ENCODE results near the gene INPP5D.

INPP5D gene

GRCh38 chr2:233227346-233227978 lies 167.3 kb downstream of the INPP5D start:
- H2BK120ac ChIP-seq (ENCODE audit: low read depth, low read length) = no peak overlapping the region
- H3K27me3 ChIP-seq (ENCODE audit: insufficient read depth, low read length, poor library complexity) = no peaks in the 10 kb centered on the region
- WGBS (ENCODE audit: extremely low coverage, insufficient coverage, low lambda C conversion rate) = no CpG with 5 or more reads among the region's 7 CpGs

DNA sequence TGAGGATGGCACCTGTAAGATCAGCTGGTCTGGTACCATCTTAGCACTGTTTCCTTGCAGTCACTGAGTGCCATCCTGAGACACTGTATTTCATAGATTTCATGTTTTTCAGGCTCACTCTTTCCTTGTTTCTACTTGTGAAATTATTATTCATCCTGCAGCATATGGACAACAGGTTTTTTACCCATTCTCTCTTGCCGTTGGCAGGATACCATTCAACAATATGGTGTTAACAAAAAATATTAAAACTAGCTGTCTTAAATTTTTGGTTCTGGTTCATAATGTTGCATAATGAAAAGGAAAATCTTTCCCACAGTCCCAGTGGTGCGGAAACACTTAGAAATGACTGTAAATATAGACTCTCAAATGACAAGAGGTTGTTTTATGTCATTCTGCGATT lies 168.2 kb downstream of the INPP5D start:
- Histone ChIP-seq H3K27ac (ENCODE audit: low read depth, low read length) (no peak overlapping the region), H2BK15ac (replicated peaks; ENCODE audit: low read depth) (no peak overlapping the region), H3K23ac (ENCODE audit: low read length) (no peak overlapping the region), H3K79me1 (ENCODE audit: low read length) (no peaks in the 10 kb centered on the region), H3K4me2 (ENCODE audit: low read length) (no peak overlapping the region), H3K4me3 (ENCODE audit: low read length) (no peak overlapping the region), H2BK5ac (ENCODE audit: low read length) (no peak overlapping the region), H2AK5ac (ENCODE audit: low read length) (no peak overlapping the region), H4K8ac (ENCODE audit: low read depth, low read length) (no peak overlapping the region), H3K79me2 (ENCODE audit: control insufficient read depth, insufficient read depth, low read length) (no peaks in the 10 kb centered on the region), H3K9ac (ENCODE audit: low read length) (no peak overlapping the region), H3K4ac (ENCODE audit: low read depth, low read length) (no peak overlapping the region), H3K4me1 (ENCODE audit: control insufficient read depth, low read depth, low read length) (no peaks in the 10 kb centered on the region), H3K56ac (ENCODE audit: low read length) (no peak overlapping the region), H3K18ac (ENCODE audit: low read length) (no peak overlapping the region), H4K5ac (ENCODE audit: low read length) (no peak overlapping the region), H3K36me3 (ENCODE audit: control insufficient read depth, insufficient read depth, low read length) (no peaks in the 10 kb centered on the region), H3K27me3 (ENCODE audit: insufficient read depth, low read length, poor library complexity) (no peaks in the 10 kb centered on the region), H2BK120ac (ENCODE audit: low read depth, low read length) (no peak overlapping the region)
- no peak for DNase-seq
- WGBS (ENCODE audit: extremely low coverage, insufficient coverage, low lambda C conversion rate) = no CpG with 5 or more reads among the region's 3 CpGs

More at GRCh38 chr2:233227346-233227978, 167.3 kb downstream of the INPP5D start:
- Histone ChIP-seq H3K23ac (ENCODE audit: low read length) (no peak overlapping the region), H4K5ac (ENCODE audit: low read length) (no peak overlapping the region), H3K79me2 (ENCODE audit: control insufficient read depth, insufficient read depth, low read length) (no peaks in the 10 kb centered on the region), H3K56ac (ENCODE audit: low read length) (no peak overlapping the region), H3K4me2 (ENCODE audit: low read length) (no peak overlapping the region), H3K79me1 (ENCODE audit: low read length) (no peaks in the 10 kb centered on the region), H3K18ac (ENCODE audit: low read length) (no peak overlapping the region), H3K9ac (ENCODE audit: low read length) (no peak overlapping the region), H2AK5ac (ENCODE audit: low read length) (no peak overlapping the region), H3K4me1 (ENCODE audit: control insufficient read depth, low read depth, low read length) (no peaks in the 10 kb centered on the region), H3K27ac (ENCODE audit: low read depth, low read length) (no peak overlapping the region), H2BK5ac (ENCODE audit: low read length) (no peak overlapping the region), H2BK15ac (replicated peaks; ENCODE audit: low read depth) (no peak overlapping the region), H3K4me3 (ENCODE audit: low read length) (no peak overlapping the region), H3K4ac (ENCODE audit: low read depth, low read length) (no peak overlapping the region), H4K8ac (ENCODE audit: low read depth, low read length) (no peak overlapping the region), H3K36me3 (ENCODE audit: control insufficient read depth, insufficient read depth, low read length) (no peaks in the 10 kb centered on the region)
- no peak for DNase-seq

- H3K79me1 ChIP-seq (ENCODE audit: low read length) = no peaks in the 10 kb centered on the region
Measured at GRCh38 chr2:233233618-233234230, 173.6 kb downstream of the INPP5D start.

DNA sequence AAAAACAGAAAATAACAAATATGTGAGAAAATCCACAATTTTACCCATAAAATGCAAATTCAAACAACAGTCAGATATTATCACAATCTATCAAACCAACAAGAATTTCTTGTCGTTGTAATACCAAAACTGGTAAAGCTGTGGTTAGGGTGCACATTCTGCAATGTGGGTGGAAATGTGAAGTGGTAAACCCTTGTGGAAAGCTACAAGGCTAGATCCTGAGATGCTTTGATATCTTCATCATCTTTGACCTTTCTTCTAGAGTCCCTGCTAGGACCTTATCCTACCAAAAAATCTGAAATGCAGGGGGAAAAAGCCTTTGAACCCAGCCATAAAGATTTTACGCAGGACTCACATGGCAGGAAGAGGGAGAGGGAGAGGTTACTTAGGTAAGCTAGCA lies 174.1 kb downstream of the INPP5D start:
- H3K4me1 ChIP-seq (ENCODE audit: control insufficient read depth, low read depth, low read length) = no peaks in the 10 kb centered on the region
- no peak overlapping the region for H3K9ac ChIP-seq (ENCODE audit: low read length)
- no peaks in the 10 kb centered on the region for H3K79me1 ChIP-seq (ENCODE audit: low read length)
- no peaks in the 10 kb centered on the region for H3K27me3 ChIP-seq (ENCODE audit: insufficient read depth, low read length, poor library complexity)
- H3K18ac ChIP-seq (ENCODE audit: low read length) = no peak overlapping the region
- no peak overlapping the region for H3K4me2 ChIP-seq (ENCODE audit: low read length)
- H2BK5ac ChIP-seq (ENCODE audit: low read length) = no peak overlapping the region
- H3K4me3 ChIP-seq (ENCODE audit: low read length) = no peak overlapping the region
- no peak overlapping the region for H4K8ac ChIP-seq (ENCODE audit: low read depth, low read length)
- no peak overlapping the region for H3K27ac ChIP-seq (ENCODE audit: low read depth, low read length)
- no peak overlapping the region for H2BK120ac ChIP-seq (ENCODE audit: low read depth, low read length)
- H3K56ac ChIP-seq (ENCODE audit: low read length) = no peak overlapping the region
- 100% methylated on average over 1 of the region's 2 CpGs for WGBS (ENCODE audit: extremely low coverage, insufficient coverage, low lambda C conversion rate)
- H3K79me2 ChIP-seq (ENCODE audit: control insufficient read depth, insufficient read depth, low read length) = no peaks in the 10 kb centered on the region
- no peaks in the 10 kb centered on the region for H3K36me3 ChIP-seq (ENCODE audit: control insufficient read depth, insufficient read depth, low read length)
- H3K23ac ChIP-seq (ENCODE audit: low read length) = no peak overlapping the region
- DNase-seq = no peak
- H4K5ac ChIP-seq (ENCODE audit: low read length) = no peak overlapping the region
- no peak overlapping the region for H2AK5ac ChIP-seq (ENCODE audit: low read length)
- H3K4ac ChIP-seq (ENCODE audit: low read depth, low read length) = no peak overlapping the region
- no peak overlapping the region for H2BK15ac ChIP-seq (replicated peaks; ENCODE audit: low read depth)

More at GRCh38 chr2:233233618-233234230, 173.6 kb downstream of the INPP5D start:
- Histone ChIP-seq H3K4me2 (ENCODE audit: low read length) (no peak overlapping the region), H3K4me3 (ENCODE audit: low read length) (no peak overlapping the region), H3K56ac (ENCODE audit: low read length) (no peak overlapping the region), H2BK120ac (ENCODE audit: low read depth, low read length) (no peak overlapping the region), H3K9ac (ENCODE audit: low read length) (no peak overlapping the region), H2BK15ac (replicated peaks; ENCODE audit: low read depth) (no peak overlapping the region), H3K4me1 (ENCODE audit: control insufficient read depth, low read depth, low read length) (no peaks in the 10 kb centered on the region), H3K18ac (ENCODE audit: low read length) (no peak overlapping the region), H4K5ac (ENCODE audit: low read length) (no peak overlapping the region), H3K4ac (ENCODE audit: low read depth, low read length) (no peak overlapping the region), H2BK5ac (ENCODE audit: low read length) (no peak overlapping the region), H3K27me3 (ENCODE audit: insufficient read depth, low read length, poor library complexity) (no peaks in the 10 kb centered on the region), H3K27ac (ENCODE audit: low read depth, low read length) (no peak overlapping the region), H4K8ac (ENCODE audit: low read depth, low read length) (no peak overlapping the region), H3K79me2 (ENCODE audit: control insufficient read depth, insufficient read depth, low read length) (no peaks in the 10 kb centered on the region), H3K36me3 (ENCODE audit: control insufficient read depth, insufficient read depth, low read length) (no peaks in the 10 kb centered on the region), H3K23ac (ENCODE audit: low read length) (no peak overlapping the region), H2AK5ac (ENCODE audit: low read length) (no peak overlapping the region)
- DNase-seq = no peak
- WGBS (ENCODE audit: extremely low coverage, insufficient coverage, low lambda C conversion rate) = no CpG with 5 or more reads among the region's 4 CpGs

GRCh38 chr2:233234996-233235395 lies 174.9 kb downstream of the INPP5D start:
- Histone ChIP-seq H3K79me2 (ENCODE audit: control insufficient read depth, insufficient read depth, low read length) (no peaks in the 10 kb centered on the region), H3K56ac (ENCODE audit: low read length) (no peak overlapping the region), H3K27me3 (ENCODE audit: insufficient read depth, low read length, poor library complexity) (no peaks in the 10 kb centered on the region), H2AK5ac (ENCODE audit: low read length) (no peak overlapping the region), H2BK5ac (ENCODE audit: low read length) (no peak overlapping the region), H3K18ac (ENCODE audit: low read length) (no peak overlapping the region), H2BK15ac (replicated peaks; ENCODE audit: low read depth) (no peak overlapping the region), H3K27ac (ENCODE audit: low read depth, low read length) (no peak overlapping the region), H3K9ac (ENCODE audit: low read length) (no peak overlapping the region), H3K36me3 (ENCODE audit: control insufficient read depth, insufficient read depth, low read length) (no peaks in the 10 kb centered on the region), H4K5ac (ENCODE audit: low read length) (no peak overlapping the region), H4K8ac (ENCODE audit: low read depth, low read length) (no peak overlapping the region), H3K23ac (ENCODE audit: low read length) (no peak overlapping the region), H3K4me2 (ENCODE audit: low read length) (no peak overlapping the region), H2BK120ac (ENCODE audit: low read depth, low read length) (no peak overlapping the region), H3K4ac (ENCODE audit: low read depth, low read length) (no peak overlapping the region), H3K4me1 (ENCODE audit: control insufficient read depth, low read depth, low read length) (no peaks in the 10 kb centered on the region), H3K79me1 (ENCODE audit: low read length) (no peaks in the 10 kb centered on the region), H3K4me3 (ENCODE audit: low read length) (no peak overlapping the region)
- DNase-seq = no peak
- no CpG with 5 or more reads among the region's 3 CpGs for WGBS (ENCODE audit: extremely low coverage, insufficient coverage, low lambda C conversion rate)

DNA sequence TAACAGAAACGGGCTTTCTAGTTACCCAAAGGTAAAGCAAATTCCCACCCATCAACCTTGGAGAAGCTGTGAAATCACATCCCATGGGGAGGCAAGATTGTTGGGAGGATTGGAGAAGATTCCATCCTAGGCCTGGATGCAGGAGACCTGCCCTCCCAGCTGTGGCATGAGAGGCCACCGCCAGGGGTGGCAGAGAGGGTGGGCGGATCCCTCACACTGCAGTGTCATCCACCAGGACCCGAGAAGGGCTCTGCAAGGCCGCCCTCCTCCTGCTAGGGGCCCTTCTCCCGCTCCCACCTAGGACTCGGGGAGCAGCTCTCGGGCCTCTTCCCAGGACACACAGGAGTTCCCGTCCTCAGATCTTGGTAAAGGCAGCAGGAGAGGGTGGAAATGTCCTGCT lies 175.8 kb downstream of the INPP5D start:
- H2AK5ac ChIP-seq (ENCODE audit: low read length) = no peak overlapping the region
- H3K4me3 ChIP-seq (ENCODE audit: low read length) = no peak overlapping the region
- no peak overlapping the region for H3K23ac ChIP-seq (ENCODE audit: low read length)
- WGBS (ENCODE audit: extremely low coverage, insufficient coverage, low lambda C conversion rate) = no CpG with 5 or more reads among the region's 9 CpGs
- no peaks in the 10 kb centered on the region for H3K27me3 ChIP-seq (ENCODE audit: insufficient read depth, low read length, poor library complexity)
- no peak overlapping the region for H4K5ac ChIP-seq (ENCODE audit: low read length)
- H3K79me2 ChIP-seq (ENCODE audit: control insufficient read depth, insufficient read depth, low read length) = no peaks in the 10 kb centered on the region
- H3K4me2 ChIP-seq (ENCODE audit: low read length) = no peak overlapping the region
- no peak overlapping the region for H4K8ac ChIP-seq (ENCODE audit: low read depth, low read length)
- no peak overlapping the region for H3K18ac ChIP-seq (ENCODE audit: low read length)
- H2BK5ac ChIP-seq (ENCODE audit: low read length) = no peak overlapping the region
- H3K4ac ChIP-seq (ENCODE audit: low read depth, low read length) = no peak overlapping the region
- no peak overlapping the region for H3K9ac ChIP-seq (ENCODE audit: low read length)
- no peaks in the 10 kb centered on the region for H3K79me1 ChIP-seq (ENCODE audit: low read length)
- no peak overlapping the region for H2BK15ac ChIP-seq (replicated peaks; ENCODE audit: low read depth)
- H2BK120ac ChIP-seq (ENCODE audit: low read depth, low read length) = no peak overlapping the region
- no peaks in the 10 kb centered on the region for H3K36me3 ChIP-seq (ENCODE audit: control insufficient read depth, insufficient read depth, low read length)
- DNase-seq = peak; percentile 67
- H3K27ac ChIP-seq (ENCODE audit: low read depth, low read length) = no peak overlapping the region
- no peak overlapping the region for H3K56ac ChIP-seq (ENCODE audit: low read length)
- H3K4me1 ChIP-seq (ENCODE audit: control insufficient read depth, low read depth, low read length) = no peaks in the 10 kb centered on the region

Data from mesendoderm (in vitro differentiated cells).